Activated T-cell treated with anti-CD3 and anti-CD28 coated beads for 1 hour (primary cell): ENCODE results near the gene TLCD1.
"Not testable (repeated sequence)": the region's sequence is repeated elsewhere in the genome, so short reads cannot be mapped to it uniquely, and the experiment has no call there.

ENCODE experiments used
- DNase-seq: peaks from one replicate; pipeline ENCODE4 v3.0.0-alpha.2; 2020; ENCODE audit warnings: low read depth

TLCD1 gene

DNA sequence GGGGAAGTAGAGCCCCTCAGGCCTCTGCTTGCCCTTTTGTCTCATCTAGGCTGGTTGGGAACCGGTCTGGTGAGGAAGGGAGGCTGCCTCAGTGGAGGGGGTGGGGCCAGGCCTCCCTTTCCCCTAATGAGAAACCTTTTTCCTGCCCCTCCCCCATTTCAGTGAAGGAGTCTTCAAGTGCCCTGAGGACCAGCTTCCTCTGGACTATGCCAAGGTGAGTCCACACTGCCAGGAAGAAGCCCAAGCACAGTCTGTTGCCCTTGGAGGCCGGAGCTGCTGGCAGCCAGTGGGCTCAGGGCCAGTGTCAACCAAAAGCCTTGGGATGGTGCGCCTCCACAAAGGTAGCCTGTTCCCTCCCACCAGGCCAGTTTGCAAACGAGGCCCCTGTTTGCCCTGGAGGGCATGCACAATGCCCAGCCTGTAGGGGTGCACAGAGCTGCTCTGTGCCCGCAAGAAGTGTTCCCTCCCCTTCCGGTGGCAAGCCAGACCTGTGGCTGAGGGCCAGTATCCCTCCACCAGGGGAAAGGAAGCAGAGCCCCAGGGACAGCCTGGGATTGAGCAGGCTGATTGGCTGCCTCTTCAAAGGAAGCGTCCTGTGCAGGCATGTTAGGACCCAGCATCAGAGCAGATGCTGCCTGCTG is 21.1 kb upstream of the TLCD1 start:
- no peak for DNase-seq

GRCh38 chr17:28746611-28747050 is 20.6 kb upstream of the TLCD1 start:
- no peak for DNase-seq

DNA sequence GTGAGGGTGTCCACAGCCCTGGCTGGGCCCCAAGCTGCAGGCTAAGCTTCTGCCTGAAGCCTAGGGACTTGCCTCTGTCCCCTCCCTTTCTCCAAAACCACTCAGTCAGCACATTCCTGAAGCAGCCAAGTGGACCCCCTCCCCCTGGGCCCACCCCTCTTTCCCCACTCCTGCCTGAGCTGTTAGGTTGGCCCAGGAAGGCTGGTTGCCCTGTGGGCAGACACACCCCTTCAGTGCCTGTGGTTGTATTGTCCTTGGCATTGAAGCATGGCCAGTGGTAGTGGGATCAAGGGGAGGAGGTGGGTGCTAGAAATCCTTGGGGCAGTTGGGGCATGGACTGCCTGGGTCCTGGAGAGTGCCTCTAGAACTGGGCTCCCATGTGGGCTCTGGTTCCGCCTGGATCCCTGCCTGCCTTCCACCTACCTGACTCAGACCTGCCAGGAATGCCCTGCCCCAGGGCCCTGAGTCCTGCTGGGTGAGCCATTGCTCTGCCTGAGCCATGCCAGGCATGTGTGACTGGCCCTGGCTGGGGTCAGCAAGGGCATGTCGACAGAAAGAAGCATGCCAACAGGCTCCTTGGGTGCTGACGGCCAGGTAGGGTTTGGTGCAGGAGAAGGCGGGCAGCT is 19.9 kb upstream of the TLCD1 start:
- DNase-seq = no peak

DNA sequence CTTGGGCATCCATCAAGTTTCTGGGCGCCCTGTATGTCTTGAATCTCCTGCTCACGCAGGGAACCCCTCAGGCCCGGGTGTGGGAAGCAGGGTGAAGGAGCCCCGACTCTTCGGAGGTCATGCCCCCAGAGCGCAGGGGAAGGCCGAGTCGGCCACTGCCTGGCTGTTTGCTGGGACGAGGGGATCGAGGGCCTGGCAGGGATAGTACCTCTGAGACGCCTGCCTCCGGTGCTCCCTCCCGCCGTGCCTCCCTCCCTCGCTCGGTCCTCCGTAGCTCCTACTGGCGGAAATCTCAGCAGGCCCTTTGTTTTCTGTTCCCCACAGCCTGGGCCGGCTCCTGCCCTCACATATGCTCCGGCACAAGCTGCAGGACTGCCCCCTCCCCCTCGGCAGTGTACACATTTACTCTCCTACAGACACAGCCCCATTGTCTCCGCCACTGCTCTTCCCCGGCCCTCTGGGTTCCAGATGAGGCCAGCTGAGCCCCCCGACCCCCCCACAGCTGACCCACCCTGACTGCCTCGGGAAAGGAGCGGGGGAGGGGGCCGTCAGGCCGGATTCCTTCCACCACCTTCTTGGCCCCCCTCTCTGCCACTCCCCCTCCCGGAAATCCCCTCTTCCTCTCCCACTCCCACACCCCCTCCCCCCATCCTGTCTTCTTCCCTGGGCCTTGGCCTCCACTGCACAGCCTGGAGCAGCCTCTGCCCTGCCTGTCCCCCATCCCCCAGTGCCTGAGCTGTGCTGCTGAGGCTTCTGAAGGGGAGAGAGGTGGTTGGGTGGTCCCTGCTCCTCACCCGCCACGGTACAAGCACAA is 19.1 kb upstream of the TLCD1 start:
- no peak for DNase-seq

DNA sequence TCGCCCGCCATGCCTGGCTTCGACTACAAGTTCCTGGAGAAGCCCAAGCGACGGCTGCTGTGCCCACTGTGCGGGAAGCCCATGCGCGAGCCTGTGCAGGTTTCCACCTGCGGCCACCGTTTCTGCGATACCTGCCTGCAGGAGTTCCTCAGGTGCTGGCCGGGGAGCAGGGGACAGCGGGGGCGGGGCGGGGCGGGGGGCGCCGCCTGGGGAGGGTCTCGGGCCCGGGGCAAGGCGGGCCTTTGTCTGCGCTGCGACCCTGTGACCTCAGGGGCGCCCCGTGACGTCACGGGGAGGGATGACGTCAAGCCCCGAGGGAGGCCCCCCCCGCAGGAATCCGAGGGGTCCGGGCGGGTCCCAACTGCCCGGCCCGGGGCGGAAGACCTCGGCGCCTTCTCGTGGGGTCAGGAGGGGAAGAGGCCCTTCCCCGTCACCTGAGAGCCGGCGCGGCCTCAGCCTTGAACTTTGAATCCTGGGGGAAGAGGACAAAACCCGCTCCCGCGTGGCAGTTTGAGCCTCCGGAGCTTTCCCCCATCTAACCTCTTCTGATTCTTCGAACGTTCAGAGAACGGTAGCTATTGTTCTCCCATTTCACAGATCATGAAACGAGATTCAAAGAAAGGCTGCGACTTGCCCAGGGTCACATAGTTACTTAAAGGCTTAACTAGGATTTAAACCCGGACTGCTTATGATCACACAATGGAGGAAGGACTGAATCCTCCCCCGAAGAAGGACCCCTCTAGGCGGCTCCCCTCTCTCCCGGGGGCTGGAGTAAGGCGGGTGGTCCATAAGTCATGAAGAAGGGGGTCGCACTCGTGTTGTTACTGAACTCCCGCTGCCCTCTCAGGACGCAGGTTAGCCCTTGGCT is 18.3 kb upstream of the TLCD1 start:
- peak; percentile 52 for DNase-seq

GRCh38 chr17:28743243-28744103 is 17.4 kb upstream of the TLCD1 start, which contains the start of gene TRAF4:
Gene TRAF4 (plus strand): TSS chr17:28744011. CDS start chr17:28744113, 102 bp downstream.
- peak; percentile 69 for DNase-seq

DNA sequence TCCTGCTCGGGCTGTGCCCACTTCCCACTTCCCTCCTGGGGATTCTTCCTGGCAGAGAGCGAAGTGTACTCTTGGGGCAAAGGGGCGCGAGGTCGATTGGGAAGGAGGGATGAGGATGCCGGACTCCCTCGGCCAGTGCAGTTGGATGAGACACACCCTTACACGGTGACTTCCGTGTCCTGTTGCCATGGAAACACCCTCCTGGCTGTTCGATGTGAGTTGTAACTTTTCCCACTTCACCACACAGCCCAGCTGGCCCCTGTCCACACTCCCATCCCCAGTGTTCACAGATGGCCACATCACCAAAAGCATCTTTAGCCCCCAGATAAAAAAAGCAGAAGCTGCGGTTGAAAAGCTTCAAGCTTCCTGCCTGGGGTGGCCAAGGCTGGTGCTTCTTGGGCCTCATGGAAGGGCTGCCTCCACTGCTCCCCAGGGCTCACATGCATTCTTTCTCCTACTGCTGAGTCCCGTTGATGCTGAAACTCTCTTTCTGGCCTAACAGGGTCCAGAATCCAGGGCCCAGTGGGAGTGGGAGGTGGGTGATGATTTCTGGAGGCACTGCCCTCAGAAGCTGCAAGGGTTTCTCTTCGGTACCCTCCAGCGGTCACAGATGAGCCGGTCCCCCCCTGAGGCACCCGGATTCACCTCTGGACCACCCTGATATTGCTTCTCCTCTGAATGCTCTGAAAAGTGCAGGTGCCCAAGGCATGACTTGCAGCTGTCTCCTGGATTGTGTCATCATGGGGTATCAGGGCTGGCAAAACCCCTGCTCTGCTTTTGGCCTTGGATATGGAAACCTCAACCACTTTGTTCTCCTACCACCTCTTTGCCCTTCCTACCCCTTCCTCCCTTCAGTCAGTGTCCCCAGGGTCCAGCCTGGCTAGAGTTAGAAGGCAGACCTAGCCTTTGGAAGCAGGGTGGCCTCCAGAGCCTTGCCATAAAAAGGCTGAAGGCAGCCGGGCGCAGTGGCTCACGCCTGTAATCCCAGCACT is 15.6 kb upstream of the TLCD1 start:
- DNase-seq = no peak

DNA sequence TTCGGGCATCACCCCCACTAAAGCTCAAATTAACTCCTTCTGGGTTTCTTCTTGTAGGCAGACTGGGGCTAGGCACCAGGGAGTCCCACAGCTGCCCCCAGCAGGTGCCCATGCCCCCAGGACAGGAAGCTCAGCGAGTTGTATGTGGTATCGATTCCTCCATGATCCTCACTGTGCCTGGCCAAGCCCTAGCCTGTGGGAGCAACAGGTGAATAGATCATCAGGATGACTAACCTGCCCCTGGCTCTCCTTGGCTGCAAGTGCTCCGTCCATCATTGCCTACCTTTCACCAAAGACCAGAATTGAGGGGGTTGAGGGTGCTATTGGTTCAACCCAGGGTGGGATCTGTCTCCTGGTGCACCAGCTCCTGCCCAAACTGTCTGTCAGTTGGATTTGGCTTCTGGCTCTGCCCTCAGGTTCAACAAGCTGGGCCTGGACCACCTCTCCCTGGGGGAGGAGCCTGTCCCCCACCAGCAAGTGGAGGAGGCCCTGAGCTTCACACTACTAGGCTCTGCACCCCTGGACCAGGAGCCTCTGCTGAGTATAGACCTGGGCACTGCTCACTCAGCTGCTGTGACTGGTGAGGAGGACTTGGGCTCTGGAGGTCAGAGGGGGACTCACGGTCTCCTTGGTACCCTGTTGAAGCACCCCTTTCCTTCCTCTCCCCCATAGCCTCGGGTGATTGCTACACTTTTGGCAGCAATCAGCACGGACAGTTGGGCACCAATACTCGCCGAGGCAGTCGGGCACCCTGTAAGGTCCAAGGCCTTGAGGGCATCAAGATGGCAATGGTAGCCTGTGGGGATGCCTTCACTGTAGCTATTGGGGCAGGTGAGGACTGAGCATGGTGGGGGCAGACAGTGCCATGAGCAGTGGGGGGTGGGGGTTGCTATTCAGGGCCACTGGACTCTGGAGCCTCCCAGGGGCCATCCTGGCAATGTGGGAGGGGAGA is 14.6 kb upstream of the TLCD1 start:
- no peak for DNase-seq

GRCh38 chr17:28738680-28739384 is 12.8 kb upstream of the TLCD1 start:
- DNase-seq = peak; percentile 16

DNA sequence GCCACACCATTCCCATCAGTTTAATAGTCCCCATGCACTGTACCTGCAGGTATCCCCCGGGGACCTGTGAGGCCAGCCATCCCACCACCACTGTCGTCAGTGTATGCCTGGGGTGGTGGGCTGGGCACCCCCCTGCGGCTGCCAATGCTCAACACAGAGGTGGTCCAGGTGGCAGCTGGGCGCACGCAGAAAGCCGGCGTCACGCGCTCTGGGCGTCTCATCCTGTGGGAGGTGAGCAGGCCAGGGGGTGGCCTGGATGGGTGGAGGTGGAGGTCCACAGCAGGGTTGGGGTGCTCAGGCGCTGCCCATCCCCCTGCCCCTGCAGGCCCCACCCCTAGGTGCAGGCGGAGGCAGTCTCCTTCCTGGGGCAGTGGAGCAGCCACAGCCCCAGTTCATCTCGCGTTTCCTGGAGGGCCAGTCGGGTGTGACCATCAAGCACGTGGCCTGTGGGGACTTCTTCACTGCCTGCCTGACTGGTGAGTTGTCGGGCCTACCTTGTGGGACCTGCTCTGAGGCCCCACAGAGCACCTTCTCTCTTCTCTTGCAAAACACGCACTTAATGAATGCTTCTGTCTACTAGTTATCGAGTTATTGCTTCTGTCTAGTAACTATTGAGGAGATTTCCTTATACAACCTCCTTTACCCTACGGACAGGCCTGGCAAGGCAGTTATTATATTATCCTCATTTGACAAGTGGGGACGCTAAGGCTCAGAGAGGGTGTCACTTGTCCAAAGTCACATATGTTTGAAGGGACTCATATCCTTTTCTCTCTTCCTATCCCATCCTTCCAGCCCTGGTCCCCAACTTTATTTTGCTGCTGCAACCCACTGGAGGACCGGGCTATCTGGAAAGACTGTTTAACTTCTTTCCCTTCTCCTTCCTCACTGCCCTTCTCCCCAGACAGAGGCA is 12.0 kb upstream of the TLCD1 start:
- DNase-seq = no peak

GRCh38 chr17:28737316-28737715 is 11.3 kb upstream of the TLCD1 start:
- no peak for DNase-seq

- DNase-seq = not testable (repeated sequence)
These were observed 10.1 kb upstream of the TLCD1 start for GRCh38 chr17:28735913-28736769.

GRCh38 chr17:28735242-28735722 is 9.2 kb upstream of the TLCD1 start:
- DNase-seq = no peak

DNA sequence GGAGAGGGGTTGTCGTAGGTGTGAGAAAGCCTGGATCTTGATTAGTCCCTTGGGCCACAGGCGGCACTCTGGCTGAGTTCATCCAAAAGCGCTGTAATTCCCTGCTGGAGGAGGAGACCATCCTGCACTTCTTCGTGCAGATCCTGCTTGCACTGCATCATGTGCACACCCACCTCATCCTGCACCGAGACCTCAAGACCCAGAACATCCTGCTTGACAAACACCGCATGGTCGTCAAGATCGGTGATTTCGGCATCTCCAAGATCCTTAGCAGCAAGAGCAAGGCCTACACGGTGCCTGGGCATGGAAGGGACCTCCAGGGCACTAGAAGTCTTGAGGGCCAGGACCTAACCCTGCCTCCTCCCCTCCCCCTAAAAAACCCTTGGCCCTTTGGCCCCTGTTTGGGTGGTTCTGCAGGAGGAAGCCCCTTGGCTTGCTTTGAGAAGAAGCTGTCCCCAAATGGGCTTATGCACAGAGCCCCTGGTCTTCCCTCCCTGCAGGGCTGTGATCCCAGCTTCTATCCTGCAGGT is 8.7 kb upstream of the TLCD1 start:
- DNase-seq = no peak

GRCh38 chr17:28733346-28733745 is 7.3 kb upstream of the TLCD1 start:
- no peak for DNase-seq

DNA sequence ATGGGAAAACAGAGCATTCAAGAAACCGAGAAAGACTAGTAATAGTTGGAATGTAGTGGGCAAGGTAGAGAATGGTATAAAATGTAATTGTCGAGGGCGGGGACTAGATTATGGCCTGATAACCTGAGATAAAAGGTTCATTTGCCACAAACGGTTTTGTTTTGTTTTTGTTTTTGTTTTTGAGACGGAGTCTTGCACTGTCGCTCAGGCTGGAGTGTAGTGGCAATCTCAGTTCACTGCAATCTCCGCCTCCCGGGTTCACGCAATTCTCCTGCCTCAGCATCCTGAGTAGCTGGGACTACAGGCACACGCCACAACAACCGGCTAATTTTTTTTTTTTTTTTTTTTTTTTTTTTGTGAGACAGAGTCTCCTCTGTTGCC is 3.9 kb upstream of the TLCD1 start:
- no peak for DNase-seq
